CD4-positive, CD25-positive, alpha-beta regulatory T cell (primary cell): ENCODE data around the gene DNAL1. TPM values are rescaled to one million over a fixed set of nuclear protein-coding genes. Genes with fewer than 3 reads are reported as not detected.

ENCODE experiments used
- ATAC-seq, 2 donors: fragments of 150-1000 bp; cut with Tn5 transposase; one replicate each; pipeline ENCODE4 v1.10.0; 2021; ENCODE audit warnings: low read depth in 2 of 2, moderate number of reproducible peaks in 2 of 2, moderate library complexity in 1 of 2
- DNase-seq, 3 donors: peaks; one replicate each; pipeline versions ENCODE4 v3.0.0 to v3.0.0-alpha.2; 2012 to 2022; ENCODE audit warnings: mixed read lengths in 1 of 3
- H3K27ac ChIP-seq: one replicate; pipeline ENCODE4 v1.7.0; 2013; ENCODE audit warnings: mild to moderate bottlenecking, low read length; ENCODE audit not compliant: insufficient read depth, poor library complexity, severe bottlenecking
- H3K27me3 ChIP-seq: one replicate; pipeline ENCODE4 v1.7.0; 2013; ENCODE audit warnings: low read length; ENCODE audit not compliant: control insufficient read depth, insufficient read depth
- H3K36me3 ChIP-seq: one replicate; pipeline ENCODE4 v1.7.0; 2013; ENCODE audit warnings: mild to moderate bottlenecking, low read length, moderate library complexity; ENCODE audit not compliant: control insufficient read depth, insufficient read depth
- H3K4me1 ChIP-seq: 2 replicates; pipeline ENCODE4 v1.7.0; 2013; ENCODE audit warnings: mild to moderate bottlenecking, low read length; ENCODE audit not compliant: insufficient read depth, control insufficient read depth, poor library complexity, severe bottlenecking
- H3K4me3 ChIP-seq: one replicate; pipeline ENCODE4 v1.7.0; 2013; ENCODE audit warnings: low read depth, mild to moderate bottlenecking, low read length, moderate library complexity
- H3K9me3 ChIP-seq, 2 experiments: 1 replicate in 1 of 2; 2 replicates in 1 of 2; pipeline ENCODE4 v1.7.0; 2013; ENCODE audit warnings: low read length in 2 of 2, mild to moderate bottlenecking in 1 of 2, moderate library complexity in 1 of 2; ENCODE audit not compliant: control insufficient read depth in 2 of 2
- H3K27ac Mint-ChIP-seq, 3 donors: one replicate each; pipeline ENCODE4 v1.8.0; 2020 to 2022; ENCODE audit warnings: mild to moderate bottlenecking in 3 of 3, mixed read lengths in 3 of 3, moderate library complexity in 2 of 3
- H3K27me3 Mint-ChIP-seq: one replicate; pipeline ENCODE4 v1.8.0; 2022; ENCODE audit warnings: mild to moderate bottlenecking, mixed read lengths
- H3K36me3 Mint-ChIP-seq: one replicate; pipeline ENCODE4 v1.8.0; 2020; ENCODE audit warnings: mixed read lengths
- H3K4me1 Mint-ChIP-seq, 4 donors: one replicate each; pipeline ENCODE4 v1.8.0; 2020 to 2022; ENCODE audit warnings: mixed read lengths in 4 of 4, mild to moderate bottlenecking in 1 of 4
- H3K4me3 Mint-ChIP-seq, 4 donors: one replicate each; pipeline ENCODE4 v1.8.0; 2020 to 2022; ENCODE audit warnings: mild to moderate bottlenecking in 4 of 4, mixed read lengths in 4 of 4, moderate library complexity in 3 of 4
- H3K9me3 Mint-ChIP-seq, 7 donors: one replicate each; pipeline ENCODE4 v1.8.0; 2020 to 2022; ENCODE audit warnings: mixed read lengths in 7 of 7, mild to moderate bottlenecking in 3 of 7, moderate library complexity in 2 of 7
- polyA plus RNA-seq, 4 donors: library from polyadenylated mRNA; unstranded; fragments of 300-500 nt; fragmentation: Illumina TruSeq; gene quantifications; one replicate each; pipeline ENCODE4 v1.2.3, GENCODE V29; 2021
- total RNA-seq: library from RNA; stranded (reverse); gene quantifications from one replicate; pipeline ENCODE4 v1.2.3, GENCODE V29; 2022

Gene DNAL1
- total and polyA plus RNA-seq, 5 donors from 2014 or later: 3.4 to 5.0 (median 3.8) TPM

DNA sequence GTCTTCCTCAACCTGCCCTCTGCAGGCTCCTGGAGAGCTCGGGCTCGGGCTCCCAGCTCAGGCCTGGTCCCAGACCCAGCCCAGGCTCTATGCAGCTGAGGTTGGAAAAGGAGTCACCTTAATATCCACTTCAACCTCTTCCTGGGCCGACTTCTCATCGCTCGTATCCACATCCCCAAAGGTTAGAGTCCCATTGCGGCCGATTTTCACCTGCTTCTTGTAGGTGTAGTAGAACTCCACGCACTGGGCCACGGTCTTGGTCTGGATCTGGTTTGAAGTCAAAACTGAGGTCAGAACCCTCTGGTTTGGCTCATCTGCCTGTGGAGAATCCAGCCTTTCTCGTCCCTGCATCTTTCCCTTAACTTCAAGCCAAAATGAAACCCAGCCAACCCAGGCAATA, 77.8 kb downstream of the DNAL1 start:
- Histone ChIP-seq H3K4me1 (peaks cover 17% of the 10 kb centered on the region), H3K27ac (peak overlapping the region; percentile 76), H3K4me3 (no peak overlapping the region), H3K9me3 (no peaks in the 10 kb centered on the region), H3K27me3 (no peaks in the 10 kb centered on the region), H3K36me3 (peaks cover 85% of the 10 kb centered on the region)
- Mint-ChIP-seq H3K27ac (no peak overlapping the region), H3K36me3 (peaks cover 24% of the 10 kb centered on the region), H3K9me3 (no peaks in the 10 kb centered on the region), H3K27me3 (no peaks in the 10 kb centered on the region), H3K4me3 (peak overlapping the region in 1 of 4 donors; percentile 30), H3K4me1 (peaks cover 6 to 20% (median 12%) of the 10 kb centered on the region in 4 donors)
- DNase-seq: no peak
- ATAC-seq: no peak

DNA sequence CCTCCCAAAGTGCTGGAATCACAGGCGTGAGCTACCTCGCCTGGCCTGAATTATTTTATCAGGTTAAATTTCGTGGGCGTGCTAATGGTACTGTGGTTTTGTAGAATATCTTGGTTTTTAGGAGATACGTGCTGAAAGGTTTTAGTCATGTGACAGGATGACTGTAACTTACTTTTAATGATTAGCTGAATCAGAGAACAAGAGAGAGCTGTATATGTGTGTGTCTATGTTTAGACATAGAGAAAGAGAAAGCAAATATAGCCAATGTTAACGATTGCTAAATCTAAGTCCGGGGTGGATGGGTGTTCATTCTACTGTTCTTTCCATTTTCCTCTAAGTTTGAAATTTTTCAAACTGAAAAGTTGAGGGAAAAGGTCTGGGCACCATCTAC, 78.6 kb downstream of the DNAL1 start:
- H3K27ac ChIP-seq: peak overlapping the region; percentile 76
- H3K36me3 ChIP-seq: peaks cover 79% of the 10 kb centered on the region
- H3K9me3 ChIP-seq: no peaks in the 10 kb centered on the region
- Mint-ChIP-seq H3K27ac (peak overlapping the region; percentile 48 to 93 (median 89)), H3K4me1 (peaks cover 6 to 21% (median 13%) of the 10 kb centered on the region in 4 donors), H3K36me3 (peaks cover 24% of the 10 kb centered on the region), H3K4me3 (peak overlapping the region; percentile 46 to 60 (median 52)), H3K27me3 (no peaks in the 10 kb centered on the region), H3K9me3 (no peaks in the 10 kb centered on the region)
- peak; percentile 74 to 77 for ATAC-seq
- no peaks in the 10 kb centered on the region for H3K27me3 ChIP-seq
- peak overlapping the region; percentile 33 for H3K4me3 ChIP-seq
- peak in 2 of 3 donors; percentile 36 to 43 for DNase-seq
- H3K4me1 ChIP-seq: peaks cover 18% of the 10 kb centered on the region

DNA sequence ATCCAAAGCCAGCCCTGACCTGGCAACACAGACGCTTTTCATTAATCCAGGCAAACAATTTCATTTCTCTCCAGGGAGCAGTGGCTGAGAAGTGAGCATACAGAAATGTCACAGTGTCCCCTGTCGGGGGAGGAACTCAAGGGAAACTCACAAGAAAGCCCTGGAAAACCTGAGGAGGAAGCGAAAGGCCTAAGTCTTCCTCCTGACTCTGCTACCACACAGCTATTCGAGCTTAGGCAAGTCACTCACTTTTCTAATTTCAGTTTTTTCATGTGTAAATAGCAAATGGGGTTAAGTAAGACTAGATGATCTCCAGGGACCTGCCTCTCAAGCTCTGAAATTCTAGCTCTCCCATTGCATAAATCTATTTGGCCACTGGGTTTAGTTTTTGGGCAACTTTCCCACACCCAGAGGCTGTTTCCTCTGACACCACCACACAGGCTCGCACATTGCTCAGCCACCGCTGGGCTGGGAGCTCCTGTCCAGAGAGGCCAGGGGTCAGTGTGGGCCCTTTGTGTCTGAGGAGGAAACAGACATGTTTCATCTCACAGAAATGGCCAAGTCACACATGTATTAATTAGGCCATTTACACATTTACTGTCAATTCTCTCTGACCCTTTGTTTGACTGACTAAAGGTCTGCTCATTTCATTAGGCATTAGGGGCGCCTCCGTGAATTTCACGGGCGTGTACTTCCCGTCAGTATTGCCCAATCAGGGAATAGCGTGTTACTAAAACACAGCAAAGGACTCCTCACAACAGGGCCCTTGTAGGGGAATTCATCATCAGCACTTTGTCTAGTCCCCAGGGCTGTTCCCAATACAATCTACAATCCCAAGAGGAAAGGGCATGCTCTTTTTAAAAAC, 79.2 kb downstream of the DNAL1 start:
- Histone ChIP-seq H3K27ac (peak overlapping the region; percentile 76), H3K36me3 (peaks cover 77% of the 10 kb centered on the region), H3K9me3 (no peaks in the 10 kb centered on the region), H3K4me1 (peaks cover 24% of the 10 kb centered on the region), H3K27me3 (no peaks in the 10 kb centered on the region), H3K4me3 (peak overlapping the region; percentile 33)
- no peaks in the 10 kb centered on the region for H3K27me3 Mint-ChIP-seq
- peak overlapping the region; percentile 46 to 60 (median 52) for H3K4me3 Mint-ChIP-seq
- H3K4me1 Mint-ChIP-seq: peaks cover 6 to 27% (median 19%) of the 10 kb centered on the region in 4 donors
- H3K27ac Mint-ChIP-seq: peak overlapping the region; percentile 48 to 93 (median 89)
- H3K36me3 Mint-ChIP-seq: peaks cover 30% of the 10 kb centered on the region
- DNase-seq: no peak
- no peak for ATAC-seq
- H3K9me3 Mint-ChIP-seq: no peaks in the 10 kb centered on the region

DNA sequence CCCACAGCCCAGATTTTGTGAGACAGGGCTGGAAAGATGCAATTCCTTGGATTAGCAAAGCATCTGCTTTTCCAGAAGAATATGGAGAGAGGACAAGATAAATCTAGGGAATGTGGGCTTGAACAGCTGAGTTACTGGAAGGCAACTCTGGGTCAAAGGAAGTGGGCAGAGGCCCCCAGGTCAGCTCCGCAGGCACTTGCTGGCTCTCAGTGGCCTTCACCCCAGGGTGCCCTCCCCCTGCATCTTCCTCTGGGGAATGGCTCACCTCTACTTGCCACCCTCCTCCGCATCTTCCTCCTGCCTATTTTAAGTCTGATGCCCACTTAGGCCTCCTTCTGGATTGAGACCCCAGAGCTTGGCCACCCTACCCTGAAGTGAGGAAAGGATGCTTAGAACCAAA, 79.9 kb downstream of the DNAL1 start:
- H3K27ac Mint-ChIP-seq: peak overlapping the region; percentile 85 to 93 (median 89)
- Histone ChIP-seq H3K27ac (peak overlapping the region; percentile 76), H3K4me1 (peaks cover 25% of the 10 kb centered on the region), H3K4me3 (no peak overlapping the region), H3K27me3 (no peaks in the 10 kb centered on the region), H3K9me3 (no peaks in the 10 kb centered on the region), H3K36me3 (peaks cover 77% of the 10 kb centered on the region)
- H3K9me3 Mint-ChIP-seq: no peaks in the 10 kb centered on the region
- H3K27me3 Mint-ChIP-seq: no peaks in the 10 kb centered on the region
- no peak overlapping the region for H3K4me3 Mint-ChIP-seq
- H3K36me3 Mint-ChIP-seq: peaks cover 29% of the 10 kb centered on the region
- DNase-seq (no peak), ATAC-seq (no peak)
- H3K4me1 Mint-ChIP-seq: peaks cover 6 to 33% (median 20%) of the 10 kb centered on the region in 4 donors

DNA sequence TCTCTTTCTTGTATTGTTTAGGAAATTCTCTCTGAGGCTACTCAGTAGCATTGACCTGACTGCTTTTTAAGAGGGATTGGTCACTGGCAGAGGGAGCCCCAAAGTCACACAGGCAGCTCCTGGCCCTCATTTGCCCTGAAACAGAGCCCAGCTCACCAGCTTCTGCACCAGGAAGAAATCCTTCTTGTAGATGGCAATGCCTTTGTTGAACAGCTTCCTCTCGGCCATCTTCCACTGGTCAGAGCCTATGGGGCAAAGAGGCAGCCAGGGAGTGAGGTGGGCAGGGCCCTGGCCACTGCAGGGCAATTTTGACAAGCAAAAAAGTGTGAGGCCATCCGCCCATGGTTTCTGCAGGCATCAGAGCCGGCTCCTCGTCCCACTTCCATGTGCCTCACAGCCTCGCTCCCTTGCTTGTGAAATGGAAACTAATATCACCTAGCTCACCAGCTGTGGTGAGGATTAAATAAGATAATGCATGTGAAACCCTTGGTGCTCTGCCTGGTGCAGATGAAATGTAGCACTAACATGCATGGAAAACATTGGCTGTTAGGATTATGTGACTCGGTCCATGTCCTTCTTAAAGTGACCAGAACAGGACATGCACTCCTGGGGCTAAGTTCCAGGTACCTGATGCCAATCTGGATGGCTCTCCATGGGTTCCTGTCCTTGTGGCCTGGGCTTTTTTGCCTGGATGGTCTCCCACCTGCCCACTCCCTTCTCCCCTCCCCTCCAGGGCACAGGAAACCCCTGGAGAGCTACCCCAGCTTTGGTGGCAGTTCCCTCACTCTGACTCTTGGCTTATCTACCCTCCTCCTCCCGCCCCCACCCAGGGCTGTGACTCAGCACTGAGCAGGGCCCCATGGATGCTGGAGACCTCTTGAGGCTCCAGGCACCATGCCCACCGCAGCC, 80.6 kb downstream of the DNAL1 start:
- H3K4me1 Mint-ChIP-seq: peaks cover 6 to 33% (median 20%) of the 10 kb centered on the region in 4 donors
- H3K27me3 ChIP-seq: no peaks in the 10 kb centered on the region
- H3K27ac ChIP-seq: no peak overlapping the region
- H3K9me3 Mint-ChIP-seq: no peaks in the 10 kb centered on the region
- H3K4me3 Mint-ChIP-seq: no peak overlapping the region
- no peaks in the 10 kb centered on the region for H3K9me3 ChIP-seq
- no peak overlapping the region for H3K4me3 ChIP-seq
- DNase-seq: no peak
- no peak for ATAC-seq
- peak overlapping the region; percentile 79 to 89 (median 85) for H3K27ac Mint-ChIP-seq
- H3K36me3 ChIP-seq: peaks cover 75% of the 10 kb centered on the region
- H3K27me3 Mint-ChIP-seq: no peaks in the 10 kb centered on the region
- H3K36me3 Mint-ChIP-seq: peaks cover 33% of the 10 kb centered on the region
- H3K4me1 ChIP-seq: peaks cover 25% of the 10 kb centered on the region

DNA sequence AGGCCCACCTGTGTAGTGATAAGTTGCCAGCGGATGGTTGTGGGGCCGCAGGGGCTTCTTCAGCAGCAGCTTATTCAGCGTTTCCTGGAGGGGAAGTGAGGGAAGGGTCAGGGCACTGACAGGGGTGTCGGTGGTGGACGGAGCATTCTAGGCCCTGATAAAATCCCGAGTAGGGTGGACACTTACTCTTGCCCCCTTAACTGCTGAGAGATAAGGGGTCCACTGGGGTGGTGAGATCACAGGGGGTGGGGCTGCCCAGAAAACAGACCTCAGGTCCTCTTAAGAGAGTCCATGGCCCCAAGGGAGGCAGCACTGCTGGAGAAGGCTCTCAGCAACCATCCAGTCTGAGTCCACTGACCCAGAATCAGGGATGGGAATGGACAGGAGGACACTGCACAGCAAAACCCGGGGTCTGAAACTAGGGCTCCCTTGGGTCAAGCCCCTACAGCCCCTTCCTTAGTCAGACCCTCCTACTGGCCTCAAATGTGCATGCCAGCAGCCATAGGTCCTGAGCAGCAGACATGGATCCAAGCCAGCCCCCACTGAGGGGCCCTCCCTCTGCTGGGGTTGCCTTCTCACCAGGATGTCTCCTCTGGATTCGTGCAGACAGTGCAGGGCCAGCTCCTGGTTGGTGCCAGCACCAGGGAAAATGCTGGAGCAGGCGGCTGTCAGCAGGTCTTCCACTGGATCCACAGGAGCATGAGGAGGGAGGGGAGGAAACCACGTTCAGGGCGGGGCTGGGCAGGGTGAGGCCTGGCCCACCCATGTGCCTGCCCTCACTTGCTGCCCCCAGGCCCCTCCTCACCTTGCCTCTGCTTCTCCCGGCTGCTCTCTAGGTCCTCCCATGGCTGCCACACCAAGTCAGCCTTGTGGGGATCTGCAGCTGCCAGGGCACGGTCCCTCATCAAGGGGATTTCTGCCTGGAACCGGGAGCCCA, 81.5 kb downstream of the DNAL1 start:
- ATAC-seq (no peak), DNase-seq (no peak)
- peaks cover 6 to 33% (median 20%) of the 10 kb centered on the region in 4 donors for H3K4me1 Mint-ChIP-seq
- peaks cover 34% of the 10 kb centered on the region for H3K36me3 Mint-ChIP-seq
- Histone ChIP-seq H3K36me3 (peaks cover 71% of the 10 kb centered on the region), H3K27me3 (no peaks in the 10 kb centered on the region), H3K4me1 (peaks cover 25% of the 10 kb centered on the region), H3K4me3 (no peak overlapping the region), H3K27ac (no peak overlapping the region), H3K9me3 (no peaks in the 10 kb centered on the region)
- H3K27ac Mint-ChIP-seq: peak overlapping the region; percentile 48 to 75 (median 49)
- no peak overlapping the region for H3K4me3 Mint-ChIP-seq
- no peaks in the 10 kb centered on the region for H3K27me3 Mint-ChIP-seq
- H3K9me3 Mint-ChIP-seq: no peaks in the 10 kb centered on the region

DNA sequence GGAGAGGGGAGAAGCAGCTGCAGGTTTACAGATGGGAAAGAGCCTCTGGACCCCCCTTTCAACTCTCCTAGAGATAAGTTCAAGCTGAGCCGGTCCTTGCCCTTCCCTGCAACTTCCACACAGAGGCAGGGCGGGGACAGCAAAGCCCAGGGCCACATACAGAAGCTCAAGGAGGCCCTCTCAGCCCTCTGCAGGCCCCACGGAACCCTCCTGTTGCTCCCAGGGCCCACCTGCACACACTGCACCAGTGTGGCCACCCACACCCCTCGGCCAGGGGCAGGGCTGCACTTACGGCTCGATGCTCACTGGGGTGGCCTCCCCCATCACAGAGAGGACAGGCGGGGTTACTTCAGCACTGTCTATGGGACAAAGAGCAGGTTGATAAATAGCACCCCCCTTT, 82.4 kb downstream of the DNAL1 start:
- H3K4me3 Mint-ChIP-seq: no peak overlapping the region
- H3K4me1 Mint-ChIP-seq: peaks cover 6 to 33% (median 23%) of the 10 kb centered on the region in 4 donors
- no peaks in the 10 kb centered on the region for H3K9me3 Mint-ChIP-seq
- no peak for ATAC-seq
- Histone ChIP-seq H3K27ac (peak overlapping the region; percentile 27), H3K27me3 (no peaks in the 10 kb centered on the region), H3K9me3 (no peaks in the 10 kb centered on the region), H3K4me1 (peaks cover 25% of the 10 kb centered on the region), H3K36me3 (peaks cover 67% of the 10 kb centered on the region), H3K4me3 (no peak overlapping the region)
- H3K36me3 Mint-ChIP-seq: peaks cover 29% of the 10 kb centered on the region
- DNase-seq: no peak
- no peaks in the 10 kb centered on the region for H3K27me3 Mint-ChIP-seq
- H3K27ac Mint-ChIP-seq: peak overlapping the region in 1 of 3 donors; percentile 56
